Body of pancreas (tissue), 4 donors: ENCODE measurements around the gene PPARGC1A.

ENCODE experiments used
- POLR2A ChIP-seq, 3 donors: fragments of 450-650 bp; IDR thresholded peaks; one replicate each; pipeline ENCODE4 v1.6.1; 2016; ENCODE audit warnings: antibody characterized with exemption in 3 of 3, mild to moderate bottlenecking in 2 of 3
- TF ChIP-seq, protein P1 (sequence below), 7 experiments: fragments of 450-650 bp in 4 of 7; fragments of 200-600 bp in 3 of 7; sonication (generic) in 3 of 7; IDR thresholded peaks; one replicate each; pipeline ENCODE4 v1.5.1; 2016 to 2019; ENCODE audit warnings: antibody characterized with exemption in 7 of 7

DNA sequence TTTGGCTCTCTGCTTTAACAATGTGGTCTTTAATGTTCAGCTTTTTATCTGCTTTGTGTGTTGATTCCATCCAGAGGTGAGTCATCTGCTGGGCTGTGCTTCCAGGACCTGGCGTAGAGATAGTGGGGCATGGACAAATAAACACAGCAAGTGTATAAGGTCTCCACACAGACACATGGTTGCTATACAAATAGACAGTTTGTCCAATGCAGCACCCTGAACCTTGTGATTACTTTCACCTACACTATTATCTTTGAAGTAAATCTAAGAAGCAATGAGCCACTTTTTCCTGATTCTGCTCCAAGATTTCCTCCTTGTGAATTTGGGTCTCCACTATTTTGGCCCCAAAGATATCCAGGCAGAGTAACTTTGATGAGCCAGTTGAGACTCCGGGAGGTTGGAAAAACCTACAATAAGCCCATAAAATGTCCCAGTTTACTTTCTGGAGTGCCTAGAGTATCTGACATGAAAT lies 12.1 kb downstream of the PPARGC1A start:
- TF ChIP-seq, protein P1, sequence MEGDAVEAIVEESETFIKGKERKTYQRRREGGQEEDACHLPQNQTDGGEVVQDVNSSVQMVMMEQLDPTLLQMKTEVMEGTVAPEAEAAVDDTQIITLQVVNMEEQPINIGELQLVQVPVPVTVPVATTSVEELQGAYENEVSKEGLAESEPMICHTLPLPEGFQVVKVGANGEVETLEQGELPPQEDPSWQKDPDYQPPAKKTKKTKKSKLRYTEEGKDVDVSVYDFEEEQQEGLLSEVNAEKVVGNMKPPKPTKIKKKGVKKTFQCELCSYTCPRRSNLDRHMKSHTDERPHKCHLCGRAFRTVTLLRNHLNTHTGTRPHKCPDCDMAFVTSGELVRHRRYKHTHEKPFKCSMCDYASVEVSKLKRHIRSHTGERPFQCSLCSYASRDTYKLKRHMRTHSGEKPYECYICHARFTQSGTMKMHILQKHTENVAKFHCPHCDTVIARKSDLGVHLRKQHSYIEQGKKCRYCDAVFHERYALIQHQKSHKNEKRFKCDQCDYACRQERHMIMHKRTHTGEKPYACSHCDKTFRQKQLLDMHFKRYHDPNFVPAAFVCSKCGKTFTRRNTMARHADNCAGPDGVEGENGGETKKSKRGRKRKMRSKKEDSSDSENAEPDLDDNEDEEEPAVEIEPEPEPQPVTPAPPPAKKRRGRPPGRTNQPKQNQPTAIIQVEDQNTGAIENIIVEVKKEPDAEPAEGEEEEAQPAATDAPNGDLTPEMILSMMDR (IDR thresholded peaks at IDR 0.05) = no peak
- TF ChIP-seq POLR2A (IDR thresholded peaks at IDR 0.05) = no peak
